GM18873 (cell line): ENCODE data around the gene TMEM126B.
"Not testable (repeated sequence)": the region's sequence is repeated elsewhere in the genome, so short reads cannot be mapped to it uniquely, and the experiment has no call there.

ENCODE experiments used
- ATAC-seq: cut with Tn5 transposase; IDR thresholded peaks from one replicate; pipeline ENCODE4 v1.9.1; 2021; ENCODE audit warnings: mild to moderate bottlenecking, moderate library complexity, moderate number of reproducible peaks; ENCODE audit not compliant: unreplicated experiment, low FRiP score

TMEM126B gene

GRCh38 chr11:85647078-85647477 is 18.7 kb downstream of the TMEM126B start:
- peak; percentile 3 for ATAC-seq

GRCh38 chr11:85647604-85648299 is 19.4 kb downstream of the TMEM126B start, which contains the start of gene TMEM126A:
Gene TMEM126A (plus strand): TSS chr11:85647967. CDS start chr11:85650256, 2,289 bp downstream.
- ATAC-seq = peak; percentile 99

GRCh38 chr11:85651118-85651517 is 22.7 kb downstream of the TMEM126B start:
- ATAC-seq = no peak

DNA sequence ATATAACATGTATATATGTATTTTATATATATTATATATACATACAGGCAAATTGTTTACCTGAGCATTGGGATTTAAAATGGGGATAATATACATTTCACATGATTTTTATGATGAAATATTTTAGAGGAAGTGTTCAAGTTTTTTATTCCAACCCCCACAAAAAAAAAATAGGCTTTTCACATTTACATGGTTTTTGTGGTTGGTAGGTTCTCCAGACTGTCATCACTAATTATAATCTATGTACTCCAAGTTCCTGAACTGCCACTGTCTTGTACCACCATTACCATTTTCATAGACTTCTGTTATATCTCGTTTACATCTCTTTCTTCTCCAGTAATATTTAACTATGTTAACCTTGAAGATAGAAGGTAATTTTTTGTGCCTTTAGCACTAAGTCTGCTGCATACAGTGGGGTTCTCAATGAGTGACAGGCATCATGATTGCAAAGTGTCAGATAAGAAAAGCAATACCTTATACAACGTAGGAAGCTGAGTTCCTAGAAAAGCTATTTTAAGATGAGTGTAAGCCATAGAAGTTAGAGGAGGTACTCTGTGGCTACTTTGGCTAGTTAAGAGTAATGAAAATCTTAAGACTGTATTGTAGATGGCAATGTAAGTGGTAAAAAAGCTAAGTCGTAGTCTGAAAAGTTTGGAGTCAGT is 24.5 kb downstream of the TMEM126B start:
- ATAC-seq = no peak

DNA sequence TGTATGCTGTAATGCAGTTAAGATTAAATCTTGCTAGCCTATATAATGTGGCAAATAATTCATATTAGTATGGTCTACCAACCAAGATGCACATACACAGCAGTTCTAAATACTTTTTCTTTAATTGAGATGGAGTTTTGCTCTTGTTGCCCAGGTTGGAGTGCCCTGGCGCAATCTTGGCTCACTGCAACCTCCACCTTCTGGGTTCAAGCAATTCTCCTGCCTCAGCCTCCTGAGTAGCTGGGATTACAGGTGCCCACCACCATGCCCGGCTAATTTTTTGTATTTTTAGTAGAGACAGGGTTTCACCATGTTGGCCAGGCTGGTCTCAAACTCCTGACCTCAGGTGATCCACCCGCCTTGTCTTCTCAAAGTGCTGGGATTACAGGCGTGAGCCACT is 25.9 kb downstream of the TMEM126B start:
- ATAC-seq = not testable (repeated sequence)

- ATAC-seq = no peak
These were observed 28.4 kb downstream of the TMEM126B start for GRCh38 chr11:85656777-85657176.

DNA sequence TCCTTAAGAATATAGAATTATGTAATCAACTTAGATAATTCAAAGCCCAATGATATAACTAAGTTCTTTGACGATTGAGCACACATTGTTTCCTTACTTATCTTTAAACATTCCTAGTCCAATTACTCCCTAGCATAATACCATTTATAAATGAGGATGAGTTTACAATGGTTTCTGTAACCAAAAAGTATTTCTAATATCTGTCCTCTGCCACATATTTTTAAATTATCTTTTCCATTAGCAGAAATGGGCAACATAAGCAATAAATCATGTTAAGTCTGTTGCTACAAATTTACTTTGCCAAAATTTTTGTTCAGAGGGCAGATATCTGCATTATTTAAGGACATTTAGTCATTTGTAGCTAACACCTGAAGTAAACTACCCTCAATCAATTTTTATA is 29.8 kb downstream of the TMEM126B start:
- ATAC-seq = no peak

DNA sequence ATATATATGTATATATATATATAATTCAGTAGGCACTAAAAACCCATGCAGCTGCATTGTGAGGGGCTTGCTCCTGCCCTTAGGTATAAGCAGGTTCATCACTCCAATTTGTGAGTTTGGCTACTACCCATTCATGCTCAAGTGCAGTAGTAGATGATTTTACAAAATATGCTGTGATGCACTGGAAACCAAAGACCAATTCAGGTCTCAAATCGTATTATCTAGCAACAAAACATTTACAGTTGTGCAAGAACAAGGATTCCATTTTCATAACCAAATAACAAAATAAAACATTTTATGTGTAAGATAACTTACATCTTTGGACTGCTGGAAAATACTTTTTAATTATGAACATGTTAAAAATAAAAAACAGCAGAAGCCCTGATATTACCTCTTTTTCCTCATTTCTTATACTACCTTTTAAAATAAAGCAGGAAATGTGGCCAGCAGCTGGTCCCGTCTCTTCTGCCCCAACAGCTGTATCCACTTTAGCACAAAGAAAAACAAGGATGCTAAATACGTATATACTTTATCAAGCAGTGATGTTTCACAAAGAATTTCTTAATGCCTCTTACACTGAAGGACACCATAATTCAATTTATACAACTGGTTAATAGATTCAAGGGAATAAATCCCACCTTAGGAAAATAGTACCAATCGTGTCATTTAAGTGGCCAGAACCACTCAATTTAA is 33.7 kb downstream of the TMEM126B start:
- no peak for ATAC-seq

DNA sequence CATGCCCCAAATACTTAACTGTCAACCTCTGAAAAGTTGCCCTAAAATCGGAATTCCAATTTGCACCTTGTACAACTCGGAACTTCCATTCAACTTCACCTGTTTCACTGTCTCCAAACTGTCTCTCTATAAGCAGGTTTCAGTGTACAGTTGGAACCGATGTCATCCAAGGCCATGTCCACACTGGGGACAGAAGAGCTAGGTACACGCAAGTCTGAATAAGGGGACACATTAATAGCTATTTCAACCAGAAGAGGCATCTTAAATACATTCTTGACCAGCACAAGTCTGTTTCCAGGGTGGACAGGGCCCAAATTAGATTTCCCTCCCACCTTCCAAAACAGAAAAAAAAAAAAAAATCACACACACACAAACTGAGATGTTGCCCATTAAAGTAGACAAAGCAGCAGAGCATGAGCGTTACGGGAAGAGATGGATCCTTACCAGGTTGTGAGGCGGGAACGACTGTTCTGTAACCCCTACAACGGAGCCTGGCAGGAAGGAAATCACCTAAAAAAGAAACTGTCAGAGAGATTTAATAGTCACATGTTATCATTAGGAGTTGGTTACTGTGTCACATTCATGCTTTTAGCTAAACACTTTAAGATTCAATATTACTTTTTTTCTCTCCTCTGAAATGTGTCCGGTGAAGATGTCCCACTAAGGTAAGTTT is 34.8 kb downstream of the TMEM126B start:
- ATAC-seq = no peak

DNA sequence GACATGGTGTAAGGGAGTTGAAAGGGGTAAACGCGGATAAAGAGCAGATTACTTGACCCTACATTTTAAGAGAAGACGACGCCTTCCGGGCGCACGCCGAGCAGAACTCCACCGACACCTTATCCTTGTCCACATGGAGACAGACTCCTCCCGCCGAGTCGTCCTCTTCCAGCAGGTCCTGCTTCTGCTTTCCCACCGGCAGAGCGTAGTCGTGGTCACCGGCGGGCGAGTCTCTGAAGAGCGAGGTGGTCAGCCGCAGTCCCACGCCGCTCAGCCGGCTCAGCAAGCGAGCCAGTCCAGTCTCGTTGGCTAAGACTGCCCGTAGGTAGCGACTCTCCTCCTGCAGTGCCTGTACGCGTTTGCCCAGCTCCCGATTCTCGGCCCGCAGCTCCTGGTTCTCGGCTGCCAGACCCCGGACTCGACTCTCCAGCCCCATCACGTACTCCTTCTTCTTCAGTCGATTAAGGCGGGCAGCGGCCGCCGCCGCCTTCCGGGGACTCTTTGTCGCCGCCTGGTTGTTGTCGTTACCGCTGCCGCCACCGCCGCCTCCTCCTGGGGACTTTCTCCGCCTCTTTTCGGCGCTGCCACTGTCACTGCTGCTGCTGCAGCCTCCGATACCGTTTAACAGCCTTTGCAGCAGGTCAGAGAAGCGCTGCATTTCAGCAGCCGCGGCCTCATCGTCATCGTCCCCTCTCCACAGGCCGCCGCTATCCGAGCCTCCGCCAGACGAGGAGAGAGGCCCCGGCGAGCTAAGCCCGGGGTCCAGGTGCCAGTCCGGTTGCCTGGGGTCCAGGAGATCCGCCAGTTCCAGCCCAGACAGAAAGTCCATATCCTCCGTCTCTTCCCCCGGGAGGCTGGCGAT is 35.6 kb downstream of the TMEM126B start:
- peak; percentile 52 for ATAC-seq

DNA sequence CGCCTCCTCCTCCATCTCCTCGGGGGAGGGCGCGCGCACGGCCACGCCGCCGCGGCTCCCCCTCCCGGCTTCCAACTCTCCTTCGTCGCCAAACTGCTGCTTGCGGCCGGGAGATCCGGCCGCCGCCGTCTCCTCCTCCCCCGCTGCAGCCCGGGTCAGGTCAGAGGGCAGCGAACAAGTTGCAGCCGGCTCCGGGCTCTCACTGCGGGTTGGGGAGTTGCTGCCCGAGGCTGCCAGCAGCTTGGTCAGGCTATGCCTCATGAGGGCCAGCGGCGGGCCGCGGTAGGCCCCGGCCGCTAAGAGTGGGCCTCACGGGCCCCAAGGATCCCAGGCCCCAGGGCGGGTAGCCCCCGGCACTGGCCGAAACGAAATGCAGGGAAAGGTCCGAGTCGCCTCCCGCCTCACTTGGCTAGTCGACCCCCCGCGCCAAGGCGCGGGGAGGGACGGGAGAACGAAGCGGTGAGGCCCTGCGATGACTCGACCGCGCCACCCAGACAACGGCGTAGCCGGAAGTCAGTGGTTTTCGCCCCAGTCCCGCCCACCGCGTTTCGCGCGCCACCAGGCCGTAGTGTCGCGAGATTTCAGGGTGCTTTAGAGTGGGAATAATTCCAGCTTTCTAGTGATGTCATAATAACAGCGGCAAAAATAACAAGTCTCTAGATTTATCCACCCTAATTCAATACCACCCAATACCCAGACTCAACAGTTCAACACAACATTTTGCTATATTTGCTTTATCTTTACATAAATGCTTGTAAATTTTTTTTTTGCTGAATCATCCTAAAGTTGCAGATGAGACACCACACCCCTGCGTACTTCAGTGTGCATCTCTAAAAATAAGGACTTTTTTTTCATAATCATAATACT is 36.5 kb downstream of the TMEM126B start, which contains the start of gene CREBZF:
Gene CREBZF (minus strand): TSS at position 515 of the 867 bp plus-strand sequence. CDS start 254 bp downstream, at position 261.
- peak; percentile 86 for ATAC-seq

DNA sequence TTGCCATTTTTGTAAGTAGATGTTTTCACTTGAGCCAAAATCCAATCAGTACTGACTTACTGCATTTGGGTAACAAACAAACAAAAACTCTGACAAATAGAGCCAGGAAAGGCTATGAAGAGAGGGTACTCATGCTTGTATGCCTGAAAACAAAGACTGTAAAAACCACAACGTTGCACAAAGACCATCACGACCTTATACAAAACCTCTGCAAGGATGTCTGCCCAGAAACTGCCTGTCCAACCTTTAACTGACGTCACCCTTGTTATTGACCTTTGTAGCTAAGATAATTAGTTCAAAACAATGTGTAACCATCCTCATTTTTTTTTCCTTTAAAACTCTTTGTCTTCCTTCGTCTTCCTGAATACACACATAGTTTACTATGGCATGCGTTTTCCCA is 37.3 kb downstream of the TMEM126B start:
- ATAC-seq = no peak

- no peak for ATAC-seq
These were observed 38.3 kb downstream of the TMEM126B start for GRCh38 chr11:85666687-85667086.

GRCh38 chr11:85668157-85668556 is 39.8 kb downstream of the TMEM126B start:
- ATAC-seq = no peak

GRCh38 chr11:85670949-85671663 is 42.7 kb downstream of the TMEM126B start:
- ATAC-seq = not testable (repeated sequence)

GRCh38 chr11:85672105-85672902 is 43.9 kb downstream of the TMEM126B start:
- no peak for ATAC-seq

DNA sequence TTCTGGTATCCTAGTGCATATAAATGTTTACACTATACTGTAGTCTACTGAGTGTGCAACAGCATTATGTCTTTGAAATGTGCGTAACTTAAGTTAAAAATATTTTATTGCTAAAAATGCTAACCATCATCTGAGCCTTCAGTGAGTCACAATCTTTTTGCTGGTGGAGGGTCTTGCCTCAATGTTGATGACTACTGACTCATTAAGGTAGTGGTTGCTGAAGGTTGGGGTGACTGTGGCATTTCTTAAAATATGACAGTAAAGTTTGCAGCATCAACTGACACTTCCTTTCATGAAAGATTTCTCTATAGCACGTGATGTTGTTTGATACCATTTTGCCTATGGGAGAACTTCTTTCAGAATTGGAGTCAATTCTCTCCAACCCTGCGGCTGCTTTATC is 45.0 kb downstream of the TMEM126B start:
- no peak for ATAC-seq
